ENCODE measurements around the gene ZP4.

DNA sequence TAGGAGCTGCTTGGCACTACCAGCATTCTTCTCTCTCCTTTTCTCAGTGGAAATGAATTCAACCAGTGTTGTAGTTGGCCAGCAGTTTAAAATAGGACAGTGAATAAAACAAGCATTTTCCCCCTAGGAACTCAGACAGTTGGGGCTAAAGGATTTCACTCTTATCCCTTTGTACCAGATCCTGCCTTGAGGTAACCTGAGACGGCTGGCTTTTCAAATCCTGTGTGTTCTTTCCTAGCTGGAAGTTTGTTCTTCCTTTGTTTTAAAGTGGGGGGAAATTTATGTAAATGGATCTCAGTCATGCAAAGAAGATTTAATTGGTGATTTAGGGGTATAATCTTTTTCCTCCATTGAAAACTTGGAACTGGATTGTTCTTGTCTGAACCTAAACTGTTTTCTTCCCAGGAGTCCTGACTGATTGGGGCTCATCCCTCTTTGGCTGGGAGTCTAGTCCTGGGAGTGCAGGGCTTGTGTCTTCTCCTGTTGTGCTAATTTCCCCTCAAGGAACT, 23.3 kb downstream of the ZP4 start:
- no peak for TF ChIP-seq POLR2A (IDR thresholded peaks at IDR 0.05)
- TF ChIP-seq, protein P1, sequence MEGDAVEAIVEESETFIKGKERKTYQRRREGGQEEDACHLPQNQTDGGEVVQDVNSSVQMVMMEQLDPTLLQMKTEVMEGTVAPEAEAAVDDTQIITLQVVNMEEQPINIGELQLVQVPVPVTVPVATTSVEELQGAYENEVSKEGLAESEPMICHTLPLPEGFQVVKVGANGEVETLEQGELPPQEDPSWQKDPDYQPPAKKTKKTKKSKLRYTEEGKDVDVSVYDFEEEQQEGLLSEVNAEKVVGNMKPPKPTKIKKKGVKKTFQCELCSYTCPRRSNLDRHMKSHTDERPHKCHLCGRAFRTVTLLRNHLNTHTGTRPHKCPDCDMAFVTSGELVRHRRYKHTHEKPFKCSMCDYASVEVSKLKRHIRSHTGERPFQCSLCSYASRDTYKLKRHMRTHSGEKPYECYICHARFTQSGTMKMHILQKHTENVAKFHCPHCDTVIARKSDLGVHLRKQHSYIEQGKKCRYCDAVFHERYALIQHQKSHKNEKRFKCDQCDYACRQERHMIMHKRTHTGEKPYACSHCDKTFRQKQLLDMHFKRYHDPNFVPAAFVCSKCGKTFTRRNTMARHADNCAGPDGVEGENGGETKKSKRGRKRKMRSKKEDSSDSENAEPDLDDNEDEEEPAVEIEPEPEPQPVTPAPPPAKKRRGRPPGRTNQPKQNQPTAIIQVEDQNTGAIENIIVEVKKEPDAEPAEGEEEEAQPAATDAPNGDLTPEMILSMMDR (IDR thresholded peaks at IDR 0.05): no peak

All from Peyer's patch (tissue), 4 donors.